Keratinocyte (primary cell): ENCODE results near the gene ACSS2.

Experiments used
- CTCF ChIP-seq, 3 experiments: IDR thresholded peaks in 1 of 3; conservative IDR thresholded peaks in 1 of 3; optimal IDR thresholded peaks in 1 of 3; 2 replicates in 2 of 3; 3 replicates in 1 of 3; pipeline versions ENCODE3 to v1.5.1; 2011; ENCODE audit warnings: low read length in 3 of 3, mild to moderate bottlenecking in 3 of 3, moderate library complexity in 2 of 3, control low read depth in 1 of 3, inconsistent platforms in 1 of 3; ENCODE audit not compliant: insufficient read depth in 2 of 3; ENCODE audit errors: extremely low read depth in 1 of 3
- EZH2 ChIP-seq: IDR thresholded peaks from one replicate; pipeline ENCODE4 v1.6.1; 2012; ENCODE audit warnings: inconsistent platforms, mild to moderate bottlenecking, low read length, moderate library complexity

GRCh38 chr20:34915749-34916455, 39.5 kb downstream of the ACSS2 start:
- TF ChIP-seq CTCF (optimal IDR thresholded peaks at IDR 0.05 in 1 of 3, IDR thresholded peaks at IDR 0.05 in 1 of 3, conservative IDR thresholded peaks at IDR 0.05 in 1 of 3; ENCODE audit: extremely low read depth in 1 of 3, insufficient read depth in 2 of 3, low read length in 3 of 3) (no peak), EZH2 (no peak)
